ENCODE measurements around the gene LRRC45.

Gene LRRC45

GRCh38 chr17:82022981-82023446, at the start of gene LRRC45 (continued):
- TF ChIP-seq REST (tag by site-specific recombination; IDR thresholded peaks at IDR 0.05): no peak
- TF ChIP-seq ZNF266 (tag by site-specific recombination; IDR thresholded peaks at IDR 0.05; ENCODE audit: low read depth): no peak

- ChIA-PET POLR2A (interaction anchor here (0.6 kb wide), 1 partner anchor 43 kb away, joined by 3 read pairs; no protein-coding TSS in a partner anchor), CTCF (interaction anchor here (0.6 to 1.9 kb wide), 2 partner anchors 14 to 92 kb away, joined by 3 to 5 read pairs; no protein-coding TSS in a partner anchor)
- Histone ChIP-seq H3K9me3 (ENCODE audit: control insufficient read depth, insufficient read depth, low read depth, low read length) (no peaks in the 10 kb centered on the region), H3K36me3 (ENCODE audit: control insufficient read depth in 2 of 2, insufficient read depth in 1 of 2, low read length in 2 of 2) (no peaks in the 10 kb centered on the region), H3K4me3 (ENCODE audit: low read depth, low read length) (no peak overlapping the region), H3K4me1 (ENCODE audit: control insufficient read depth, insufficient read depth, low read length) (no peaks in the 10 kb centered on the region), H3K27ac (ENCODE audit: extremely low read depth, low read depth, low read length) (no peak overlapping the region)
- TF ChIP-seq ZNF639 (tag by site-specific recombination; IDR thresholded peaks at IDR 0.05) (0 out of 2 replicates have a peak, but pooled peaks have one; percentile 46), ZNF19 (tag by site-specific recombination; IDR thresholded peaks at IDR 0.05; ENCODE audit: low read depth) (no peak), ZNF280D (tag by site-specific recombination; IDR thresholded peaks at IDR 0.05) (peak; percentile 90), ZFP69B (tag by site-specific recombination; IDR thresholded peaks at IDR 0.05) (0 out of 2 replicates have a peak, but pooled peaks have one; percentile 23), ZNF529 (tag by site-specific recombination; IDR thresholded peaks at IDR 0.05; ENCODE audit: insufficient replicate concordance) (peak; percentile 56), SETDB1 (IDR thresholded peaks at IDR 0.05; ENCODE audit: insufficient read length, low read length) (peak; percentile 92), KLF8 (tag by site-specific recombination; IDR thresholded peaks at IDR 0.05) (peak; percentile 60), ZNF518A (tag by site-specific recombination; conservative IDR thresholded peaks at IDR 0.05; ENCODE audit: low read depth) (0 out of 2 replicates have a peak, but pooled peaks have one; percentile 23), ZNF768 (tag by site-specific recombination; IDR thresholded peaks at IDR 0.05) (no peak)
Observed at GRCh38 chr17:81973432-81973831, 49.7 kb upstream of the LRRC45 start.

All from HEK293 (cell line).